IMR-90 (cell line): ENCODE data around the gene RAPGEF1. TPM values are rescaled to one million over a fixed set of nuclear protein-coding genes. Genes with fewer than 3 reads are reported as not detected.

Experiments used
- ATAC-seq: fragments of 200-7000 bp; cut with Tn5 transposase; 2 replicates; pipeline ENCODE4 v1.9.1; 2020; ENCODE audit warnings: low read depth, mild to moderate bottlenecking, moderate library complexity
- BruUV-seq: library from RNA; stranded (reverse); fragments of 400-500 nt; replicated peaks from 2 replicates; lab custom pipeline; 2021; lab: Mats Ljungman, UMichigan
- CTCF ChIA-PET: fragments of 300-600 bp; formaldehyde crosslinking; extraction: SDS; loops from one replicate; lab custom pipeline; 2021; ENCODE audit warnings: antibody characterized with exemption; lab: Yijun Ruan, JAX
- POLR2A ChIA-PET: fragments of 300-600 bp; sonication (Branson Sonifier 250); formaldehyde crosslinking; loops from one replicate; lab custom pipeline; 2022; ENCODE audit warnings: antibody characterized with exemption; ENCODE audit not compliant: unreplicated experiment; lab: Charles Lee
- DNase-seq: peaks from one replicate; pipeline ENCODE4 v3.0.0; 2013
- H2AFZ ChIP-seq: replicated peaks from 2 replicates; pipeline ENCODE3; 2013; ENCODE audit warnings: low read length, mild to moderate bottlenecking; ENCODE audit not compliant: poor library complexity
- H2AK5ac ChIP-seq: 2 replicates; pipeline ENCODE4 v1.6.1; 2013; ENCODE audit warnings: low read depth, low read length, inconsistent platforms
- H2AK9ac ChIP-seq: replicated peaks from 2 replicates; pipeline ENCODE3; 2013; ENCODE audit warnings: mild to moderate bottlenecking, low read depth, low read length, moderate library complexity; ENCODE audit not compliant: poor library complexity
- H2BK120ac ChIP-seq: 2 replicates; pipeline ENCODE4 v1.6.1; 2013; ENCODE audit warnings: low read depth, low read length, inconsistent platforms
- H2BK15ac ChIP-seq: 3 replicates; pipeline ENCODE4 v1.6.1; 2013; ENCODE audit warnings: low read depth, low read length, inconsistent platforms
- H2BK20ac ChIP-seq: 2 replicates; pipeline ENCODE4 v1.6.1; 2013; ENCODE audit warnings: low read depth, mild to moderate bottlenecking, inconsistent platforms, low read length, moderate library complexity
- H2BK5ac ChIP-seq: 2 replicates; pipeline ENCODE4 v1.6.1; 2013; ENCODE audit warnings: mild to moderate bottlenecking, low read depth, low read length, inconsistent platforms; ENCODE audit not compliant: poor library complexity, severe bottlenecking
- H3K14ac ChIP-seq: replicated peaks from 2 replicates; pipeline ENCODE4 v1.6.1; 2013; ENCODE audit warnings: low read depth, low read length, inconsistent platforms
- H3K18ac ChIP-seq: 2 replicates; pipeline ENCODE4 v1.6.1; 2013; ENCODE audit warnings: low read depth, low read length, control low read depth
- H3K23ac ChIP-seq: 2 replicates; pipeline ENCODE4 v1.6.1; 2013; ENCODE audit warnings: low read depth, low read length, inconsistent platforms
- H3K27ac ChIP-seq: 2 replicates; pipeline ENCODE4 v1.5.1; 2013; ENCODE audit warnings: mild to moderate bottlenecking, control low read depth, low read length; ENCODE audit not compliant: insufficient read depth
- H3K27me3 ChIP-seq: 2 replicates; pipeline ENCODE4 v1.6.1; 2013; ENCODE audit warnings: low read length; ENCODE audit not compliant: control insufficient read depth, insufficient read depth
- H3K36me3 ChIP-seq: 2 replicates; pipeline ENCODE4 v1.6.1; 2013; ENCODE audit warnings: low read length, mixed read lengths; ENCODE audit not compliant: control insufficient read depth, insufficient read depth
- H3K4ac ChIP-seq: 2 replicates; pipeline ENCODE4 v1.6.1; 2013; ENCODE audit warnings: low read depth, low read length, inconsistent platforms
- H3K4me1 ChIP-seq: 2 replicates; pipeline ENCODE4 v1.6.1; 2013; ENCODE audit warnings: low read length, mixed read lengths; ENCODE audit not compliant: control insufficient read depth, insufficient read depth
- H3K4me2 ChIP-seq: 2 replicates; pipeline ENCODE4 v1.6.1; 2013; ENCODE audit warnings: low read depth, mild to moderate bottlenecking, control low read depth, low read length, moderate library complexity
- H3K4me3 ChIP-seq: 2 replicates; pipeline ENCODE4 v1.5.1; 2013; ENCODE audit warnings: low read depth, mild to moderate bottlenecking, control low read depth, low read length, moderate library complexity; ENCODE audit not compliant: insufficient read depth
- H3K56ac ChIP-seq: 2 replicates; pipeline ENCODE4 v1.6.1; 2013; ENCODE audit warnings: low read length, inconsistent platforms; ENCODE audit not compliant: insufficient read depth; ENCODE audit errors: extremely low read depth
- H3K79me1 ChIP-seq, 2 experiments: 2 replicates each; pipeline ENCODE4 v1.6.1; 2013; ENCODE audit warnings: low read length in 2 of 2, inconsistent platforms in 1 of 2, low read depth in 1 of 2
- H3K9ac ChIP-seq: 2 replicates; pipeline ENCODE4 v1.6.1; 2013; ENCODE audit warnings: low read depth, low read length, control low read depth
- H3K9me1 ChIP-seq: 2 replicates; pipeline ENCODE4 v1.6.1; 2013; ENCODE audit warnings: low read length, inconsistent platforms; ENCODE audit not compliant: insufficient read depth
- H3K9me3 ChIP-seq: 2 replicates; pipeline ENCODE4 v1.6.1; 2013; ENCODE audit warnings: low read length; ENCODE audit not compliant: control insufficient read depth, insufficient read depth
- H4K20me1 ChIP-seq: 2 replicates; pipeline ENCODE4 v1.6.1; 2013; ENCODE audit warnings: low read length, inconsistent platforms; ENCODE audit not compliant: insufficient read depth
- H4K5ac ChIP-seq: 2 replicates; pipeline ENCODE4 v1.6.1; 2013; ENCODE audit warnings: mild to moderate bottlenecking, low read depth, low read length, control low read depth
- H4K8ac ChIP-seq, 2 experiments: 2 replicates each; pipeline ENCODE4 v1.6.1; 2013; ENCODE audit warnings: low read depth in 2 of 2, low read length in 2 of 2, control low read depth in 1 of 2, inconsistent platforms in 1 of 2
- H4K91ac ChIP-seq: 2 replicates; pipeline ENCODE4 v1.6.1; 2013; ENCODE audit warnings: low read depth, low read length, inconsistent platforms; ENCODE audit not compliant: insufficient read depth
- MXI1 ChIP-seq: IDR thresholded peaks from 2 replicates; pipeline ENCODE4 v1.6.1; 2012; ENCODE audit warnings: low read depth, mild to moderate bottlenecking, low read length, moderate library complexity, borderline replicate concordance
- WGBS, 2 experiments: methylation state at CpG; one replicate each; pipeline versions ENCODE4 v1.1.5 to v1.1.7; 2013; ENCODE audit warnings: missing lambda C conversion rate in 2 of 2; ENCODE audit not compliant: insufficient read length in 1 of 2; ENCODE audit errors: extremely low coverage in 2 of 2; 5-methylcytosine and 5-hydroxymethylcytosine counted together
- dilution Hi-C: fragments of 300-500 bp; cut with HindIII; formaldehyde crosslinking; loops from one replicate; pipeline ENCODE4 v1.14.3; 2018; ENCODE audit warnings: low sequenced_read_pairs; ENCODE audit not compliant: unreplicated experiment
- in situ Hi-C: fragments of 300-500 bp; cut with MboI; formaldehyde crosslinking; loops from 3 replicates; pipeline ENCODE4 v1.14.3; 2019; ENCODE audit warnings: low sequenced_read_pairs, inconsistent platforms, mixed read lengths
- intact Hi-C: fragments of 100-400 bp; cut with micrococcal nuclease; formaldehyde crosslinking; loops from 2 replicates; pipeline ENCODE4 v1.10.0; 2022
- polyA plus RNA-seq, 3 experiments: library from polyadenylated mRNA; depleted of rRNA; stranded (reverse); fragments of >200 nt; gene quantifications; 2 replicates each; pipeline ENCODE4 v1.2.3, GENCODE V29; 2012; ENCODE audit warnings: low replicate concordance in 1 of 3
- total RNA-seq: library from RNA; depleted of rRNA; stranded (reverse); fragments of >200 nt; gene quantifications from 2 replicates; pipeline ENCODE4 v1.2.3, GENCODE V29; 2012

RAPGEF1 gene
- total and polyA plus RNA-seq, 2 of the 4 experiments (the other 2 are of a cell fraction) = 13.1 to 22.3 TPM

DNA sequence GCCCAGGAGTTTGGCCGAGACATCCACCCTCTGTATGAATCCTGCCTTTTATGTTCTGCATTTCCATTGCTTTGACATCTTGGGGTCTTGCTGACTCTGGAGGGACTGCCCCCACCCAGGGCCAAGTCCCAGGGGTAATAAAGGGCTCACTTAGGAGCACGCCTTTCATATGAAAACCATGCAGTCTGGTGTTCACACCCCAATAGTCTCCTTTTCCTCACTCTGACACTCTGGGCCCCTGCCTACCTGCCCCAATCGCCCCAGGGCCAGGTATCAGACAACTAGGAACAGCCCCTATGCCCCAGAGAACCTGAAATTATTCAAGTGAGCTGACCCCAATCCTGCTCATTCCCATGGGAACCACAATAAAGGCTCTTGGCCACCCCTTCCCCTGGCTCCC, 33.1 kb upstream of the RAPGEF1 start:
- H3K23ac ChIP-seq = no peak overlapping the region
- no peak overlapping the region for H2BK5ac ChIP-seq
- H2BK15ac ChIP-seq = no peak overlapping the region
- ATAC-seq (no peak), DNase-seq (no peak)
- no peak overlapping the region for H3K4me3 ChIP-seq
- 41% methylated on average over 2 of the region's 3 CpGs; no CpG with 5 or more reads in 1 of the 2 experiments for WGBS, 2 experiments
- POLR2A ChIA-PET = no interaction called here
- no peaks in the 10 kb centered on the region for H3K79me1 ChIP-seq
- no peaks in the 10 kb centered on the region for H3K36me3 ChIP-seq
- CTCF ChIA-PET = interaction anchor here (0.6 kb wide), 1 partner anchor 10 kb away, joined by 3 read pairs; no protein-coding TSS in a partner anchor
- peaks cover 29% of the 10 kb centered on the region for H3K27me3 ChIP-seq
- H4K91ac ChIP-seq = no peak overlapping the region
- H2AFZ ChIP-seq = no peak overlapping the region
- no peaks in the 10 kb centered on the region; the same call in 1 of the 2 replicates for H3K9me1 ChIP-seq
- TF ChIP-seq MXI1 = no peak
- no peak overlapping the region for H3K18ac ChIP-seq
- H3K14ac ChIP-seq = no peak overlapping the region
- H3K9me3 ChIP-seq = no peaks in the 10 kb centered on the region
- H4K8ac ChIP-seq = no peak overlapping the region
- no peak overlapping the region for H3K4me2 ChIP-seq
- in situ Hi-C loops = no loop called here
- intact Hi-C loops = loop anchor here (10.0 kb wide), 1 partner anchor 342 kb away; no protein-coding TSS in a partner anchor
- BruUV-seq = no TSS peak
- H2AK5ac ChIP-seq = no peak overlapping the region
- no peak overlapping the region for H3K56ac ChIP-seq
- no peak overlapping the region for H2AK9ac ChIP-seq
- no peaks in the 10 kb centered on the region for H3K4me1 ChIP-seq
- H3K9ac ChIP-seq = no peak overlapping the region
- no peak overlapping the region for H2BK20ac ChIP-seq
- H4K5ac ChIP-seq = no peak overlapping the region
- peaks cover 5% of the 10 kb centered on the region; the same call in 1 of the 2 replicates for H4K20me1 ChIP-seq
- dilution Hi-C loops = no loop called here
- H2BK120ac ChIP-seq = no peak overlapping the region
- H3K4ac ChIP-seq = no peak overlapping the region
- H3K27ac ChIP-seq = no peak overlapping the region
